ENCODE results near the gene DDC.
"Not testable (repeated sequence)": the region's sequence is repeated elsewhere in the genome, so short reads cannot be mapped to it uniquely, and the experiment has no call there.

Gene DDC

GRCh38 chr7:50519350-50519749 lies 45.9 kb downstream of the DDC start:
- not testable (repeated sequence) for DNase-seq (ENCODE audit: low read depth)

DNA sequence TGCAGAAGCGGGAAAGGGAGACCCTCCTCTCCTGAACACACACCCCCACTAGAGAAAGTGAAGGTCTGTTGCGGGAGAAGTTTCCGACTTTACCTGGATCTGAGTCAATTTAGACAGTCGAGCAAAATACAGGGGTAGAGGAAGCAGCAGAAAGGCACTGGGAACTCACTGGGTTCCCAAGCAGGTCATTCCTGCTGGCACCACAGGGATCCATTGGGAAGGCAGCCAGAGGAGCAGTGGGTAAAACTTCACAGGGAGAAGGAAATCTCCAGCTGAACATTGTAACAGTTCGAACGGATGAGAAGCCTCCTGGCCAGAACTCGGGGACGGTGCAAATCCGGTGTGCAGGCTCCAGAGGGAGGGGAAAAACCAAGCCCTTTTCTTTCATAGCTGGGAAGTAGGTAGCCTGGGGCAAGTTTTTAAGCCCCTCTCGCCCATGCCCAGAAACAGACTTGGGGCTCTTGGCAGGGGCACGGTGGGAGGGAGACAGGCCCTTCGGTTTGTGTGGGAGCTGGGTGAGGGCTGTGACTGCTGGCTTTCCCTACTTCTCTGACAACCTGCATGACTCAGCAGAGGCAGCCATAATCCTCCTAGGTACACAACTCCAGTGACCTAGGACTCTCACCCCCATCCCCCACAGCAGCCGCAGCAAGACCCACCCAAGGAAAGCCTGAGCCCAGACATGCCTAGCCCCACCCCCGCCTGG lies 51.9 kb downstream of the DDC start:
- no peak for DNase-seq (ENCODE audit: low read depth)

DNA sequence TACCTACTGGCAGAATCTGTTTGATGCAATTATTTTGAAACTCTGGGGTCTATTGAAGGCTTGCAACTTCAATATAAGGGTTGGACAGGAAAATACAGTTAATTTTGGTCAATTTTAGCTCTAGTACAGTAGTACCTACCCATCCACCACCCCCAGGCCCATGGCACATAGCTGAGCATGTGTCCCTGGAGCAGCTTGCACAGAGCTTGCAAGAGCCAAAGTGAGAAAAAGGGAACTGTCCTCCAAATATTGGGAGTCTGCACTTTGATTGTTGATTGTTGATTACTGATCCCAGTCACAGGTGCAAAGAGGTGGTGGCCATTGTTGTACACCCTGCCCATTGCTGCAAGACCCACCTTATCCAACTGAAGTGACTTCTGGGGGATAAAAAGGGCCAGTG lies 52.8 kb downstream of the DDC start:
- no peak for DNase-seq (ENCODE audit: low read depth)

DNA sequence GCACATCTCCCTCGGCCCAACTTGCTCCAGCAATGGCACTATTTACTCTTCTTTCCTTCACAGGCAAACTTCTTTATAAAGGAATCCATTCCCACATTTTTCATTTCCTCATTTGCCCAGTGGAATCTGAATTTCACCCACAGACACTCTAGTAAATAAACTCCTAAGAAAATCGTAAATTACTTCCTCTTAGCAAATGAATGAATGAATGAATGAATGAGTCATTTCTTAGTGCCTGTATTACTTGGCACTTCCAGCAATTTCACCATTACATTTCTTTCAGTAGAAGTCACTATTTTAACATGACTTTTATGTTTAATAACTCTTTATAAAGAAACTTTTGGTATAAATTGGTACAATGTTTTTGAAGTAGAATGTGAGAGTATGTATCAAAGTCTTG lies 55.7 kb downstream of the DDC start:
- no peak for DNase-seq (ENCODE audit: low read depth)

DNA sequence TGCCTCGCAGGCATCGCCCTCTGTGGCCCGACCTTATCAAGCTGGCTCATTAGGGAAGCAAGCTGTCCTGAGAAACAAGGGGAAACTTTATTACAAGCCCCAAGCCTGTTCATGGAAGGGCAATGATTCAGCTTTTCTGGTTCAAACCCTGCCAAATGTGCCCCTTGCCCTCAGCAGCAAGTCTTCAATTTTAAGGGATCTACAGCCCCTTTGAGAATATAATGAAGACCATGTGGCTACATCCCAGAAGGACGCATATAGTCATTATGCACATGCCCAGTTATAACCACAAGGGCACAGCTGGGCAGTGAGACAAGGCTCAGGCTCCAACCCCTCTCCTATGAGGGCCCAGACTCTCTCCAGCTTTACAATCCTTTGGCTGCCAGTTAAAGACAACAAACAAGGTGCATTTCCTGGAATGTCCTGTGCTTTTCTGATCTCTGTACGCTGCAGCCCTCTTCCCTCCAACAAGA lies 56.7 kb downstream of the DDC start:
- no peak for DNase-seq (ENCODE audit: low read depth)

- no peak for DNase-seq (ENCODE audit: low read depth)
Measured at GRCh38 chr7:50507898-50508470, 57.2 kb downstream of the DDC start.

DNA sequence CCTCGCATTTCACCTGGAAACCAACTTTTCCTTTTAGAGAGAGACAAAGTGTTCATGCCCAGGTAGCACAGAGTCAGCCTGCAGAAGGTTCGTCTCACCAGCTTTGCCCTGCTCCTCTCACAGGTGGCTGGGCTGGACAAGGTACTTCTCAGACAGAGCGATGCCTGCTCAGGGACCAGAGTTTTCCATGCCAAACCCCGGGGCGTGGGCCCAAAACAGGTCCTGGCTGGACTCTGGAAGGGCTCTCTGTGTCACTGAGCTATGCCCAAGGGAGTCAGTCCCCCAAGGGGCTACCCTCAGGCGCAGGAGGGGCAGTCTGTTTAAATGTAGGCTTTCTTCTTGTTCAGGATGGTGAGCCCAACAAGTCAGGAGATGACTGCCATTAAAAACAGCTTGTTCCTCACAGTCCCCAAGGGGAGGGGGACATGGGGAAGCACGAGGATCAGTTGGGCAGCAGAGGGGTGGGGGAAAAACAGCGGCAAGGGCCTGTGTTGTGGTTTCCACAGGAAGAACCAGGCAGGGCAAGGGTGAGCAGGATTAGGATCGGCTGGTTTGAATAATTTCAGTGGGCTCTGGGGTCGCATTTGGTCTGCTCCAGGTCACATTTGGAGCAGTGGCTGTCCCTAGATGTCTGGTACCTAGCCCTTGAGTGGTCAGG lies 59.5 kb downstream of the DDC start:
- DNase-seq (ENCODE audit: low read depth), result no peak

DNA sequence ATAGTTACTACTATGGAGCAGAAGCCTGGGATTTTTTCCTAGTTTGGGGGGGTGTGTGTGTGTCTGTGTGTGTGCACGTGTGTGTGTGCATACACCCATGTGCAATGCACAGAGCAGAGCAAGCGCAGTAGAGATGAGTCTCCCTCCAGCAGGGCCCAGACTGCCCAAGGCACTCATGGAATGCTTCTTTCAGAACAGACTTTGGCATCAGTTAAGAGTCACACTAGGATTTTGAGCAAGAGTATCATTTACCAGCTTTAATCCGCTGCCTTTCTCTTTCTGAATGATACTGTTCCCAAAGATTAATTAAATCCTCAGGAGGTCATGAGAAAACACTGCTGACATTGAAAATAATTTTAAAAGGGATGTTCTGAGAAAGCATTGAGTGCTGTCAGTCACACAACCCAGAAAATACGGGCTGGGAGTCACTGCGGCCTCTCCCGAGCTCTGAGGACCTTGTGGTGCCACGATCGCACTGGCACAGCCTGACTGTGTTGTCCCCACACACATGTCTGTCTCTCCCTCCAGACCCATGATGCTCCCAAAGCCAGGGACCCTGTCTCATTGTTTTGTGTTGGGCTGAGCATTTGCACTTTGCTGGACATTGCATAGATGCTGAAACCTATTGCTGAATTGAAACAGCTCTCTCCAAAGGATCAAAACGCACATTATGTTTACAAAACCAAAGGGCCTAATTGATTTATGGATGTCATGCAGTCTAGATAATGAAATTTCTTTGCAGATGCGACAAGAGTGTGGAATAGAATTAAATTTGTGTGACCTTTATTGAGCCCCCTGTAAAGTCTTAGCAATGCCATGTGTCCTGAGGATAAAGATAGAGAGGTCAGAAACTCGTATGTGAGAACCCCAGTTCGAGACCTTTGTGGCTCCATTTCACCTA lies 60.3 kb downstream of the DDC start:
- no peak for DNase-seq (ENCODE audit: low read depth)

DNA sequence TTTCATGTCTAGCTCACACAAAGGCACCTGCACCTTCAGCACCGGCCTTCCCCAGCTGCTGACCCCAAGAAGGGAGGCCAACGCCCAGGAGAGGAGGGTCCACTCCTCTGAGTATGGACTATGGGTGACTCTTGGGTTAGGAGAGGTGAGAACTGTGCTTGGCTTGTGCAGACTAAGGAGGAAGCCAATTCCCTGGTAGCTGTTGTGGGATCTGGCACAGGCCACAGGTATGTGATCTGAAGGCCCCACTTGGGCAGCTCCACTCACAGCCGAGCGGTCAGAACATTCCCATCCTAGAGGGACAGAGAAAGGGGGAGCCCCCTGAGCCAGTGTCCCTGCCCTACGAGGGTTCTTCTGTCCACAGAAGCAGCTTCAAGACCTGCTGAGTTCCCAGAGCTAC lies 62.3 kb downstream of the DDC start:
- DNase-seq (ENCODE audit: low read depth), result no peak

GRCh38 chr7:50502001-50502684 lies 63.1 kb downstream of the DDC start:
- DNase-seq (ENCODE audit: low read depth), result no peak

DNA sequence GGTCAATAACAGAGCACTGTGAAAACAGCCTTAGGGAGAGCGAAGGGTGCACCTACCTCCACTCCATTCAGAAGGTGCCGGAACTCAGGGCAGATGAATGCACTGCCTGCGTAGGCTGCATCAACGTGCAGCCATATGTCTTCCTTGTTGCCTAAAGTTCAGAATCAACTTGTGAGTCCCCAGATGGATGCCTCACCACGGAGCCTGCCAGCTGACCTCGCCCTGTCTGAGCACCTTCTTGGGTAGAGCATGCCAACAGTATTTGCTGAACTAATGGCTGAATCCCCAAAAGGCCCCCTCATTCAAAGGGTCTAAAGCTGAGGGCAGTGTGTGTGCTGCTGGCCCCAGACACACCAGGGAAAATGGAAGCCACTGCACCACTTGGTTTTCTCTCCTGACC lies 66.1 kb downstream of the DDC start:
- no peak for DNase-seq (ENCODE audit: low read depth)

DNA sequence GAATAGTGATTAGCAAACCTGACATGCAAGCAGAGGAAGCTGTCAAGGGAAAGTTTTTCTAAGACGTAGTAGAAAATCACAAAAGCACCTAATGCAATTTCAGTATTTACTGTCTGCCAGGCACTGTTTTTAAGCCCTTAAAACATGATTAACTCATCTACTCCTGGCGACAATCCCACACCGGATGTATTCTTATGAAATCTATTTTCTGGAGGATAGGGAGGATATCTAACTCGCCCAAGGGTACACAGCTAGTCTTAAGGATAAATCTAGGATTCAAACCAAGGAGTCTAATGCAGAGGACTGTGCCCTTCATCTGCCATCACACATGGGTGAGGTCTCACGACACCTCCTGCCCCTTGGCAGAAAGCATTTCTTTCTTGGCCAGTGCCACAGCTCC lies 67.2 kb downstream of the DDC start:
- no peak for DNase-seq (ENCODE audit: low read depth)

- DNase-seq (ENCODE audit: low read depth), result no peak
Measured at GRCh38 chr7:50497068-50497642, 68.0 kb downstream of the DDC start.

GRCh38 chr7:50496569-50496968 lies 68.6 kb downstream of the DDC start:
- no peak for DNase-seq (ENCODE audit: low read depth)

- no peak for DNase-seq (ENCODE audit: low read depth)
Measured at GRCh38 chr7:50495746-50496145, 69.5 kb downstream of the DDC start.

GRCh38 chr7:50492770-50493519 lies 72.3 kb downstream of the DDC start:
- no peak for DNase-seq (ENCODE audit: low read depth)

DNA sequence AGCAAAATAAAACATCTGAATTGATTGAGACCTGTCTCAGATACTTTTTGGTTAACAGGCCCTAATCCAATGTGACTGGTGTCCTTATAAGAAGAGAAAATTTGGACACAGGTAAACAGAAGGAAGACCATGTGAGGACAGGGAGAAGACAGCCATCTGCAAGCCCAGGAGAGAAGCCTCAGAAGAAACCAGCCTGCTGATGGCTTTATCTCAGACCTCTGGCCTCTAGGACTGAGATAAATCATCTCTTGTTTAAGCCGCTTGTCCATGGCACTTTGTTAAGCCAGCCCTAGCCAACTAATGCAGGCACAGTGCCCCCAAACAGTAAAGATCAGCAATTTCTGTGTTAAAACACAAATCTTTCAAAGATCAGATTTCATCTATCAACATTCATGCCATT lies 73.3 kb downstream of the DDC start:
- DNase-seq (ENCODE audit: low read depth), result no peak

- no peak for DNase-seq (ENCODE audit: low read depth)
Measured at GRCh38 chr7:50491209-50491608, 74.0 kb downstream of the DDC start.

DNA sequence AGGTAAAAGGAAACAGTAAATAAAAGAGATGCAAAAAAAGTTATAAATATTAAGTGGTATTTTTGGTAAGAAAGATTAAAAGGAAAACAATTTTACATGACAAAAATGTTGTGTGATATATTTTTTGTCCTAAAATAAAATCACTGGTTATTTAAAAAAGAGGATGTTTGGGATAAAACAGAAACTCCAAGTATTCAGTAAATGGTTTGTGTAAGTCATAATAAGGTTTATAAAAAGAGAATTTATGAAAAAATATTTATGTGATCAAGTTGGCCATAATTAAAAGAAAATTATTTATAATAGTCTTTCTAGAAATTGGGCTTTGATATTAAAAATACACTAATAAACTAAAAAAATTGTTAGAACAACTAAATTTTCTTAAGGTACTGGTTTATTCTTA lies 76.8 kb downstream of the DDC start:
- no peak for DNase-seq (ENCODE audit: low read depth)

- no peak for DNase-seq (ENCODE audit: low read depth)
Measured at GRCh38 chr7:50486512-50486911, 78.7 kb downstream of the DDC start.

GRCh38 chr7:50481867-50482266 lies 83.3 kb downstream of the DDC start:
- no peak for DNase-seq (ENCODE audit: low read depth)
